Epithelial cell of esophagus (primary cell): ENCODE measurements around the gene TNFSF13B.
"Not testable (repeated sequence)": the region's sequence is repeated elsewhere in the genome, so short reads cannot be mapped to it uniquely, and the experiment has no call there.

Source experiments
- DNase-seq: peaks from one replicate; pipeline ENCODE4 v3.0.0; 2010; ENCODE audit warnings: low read depth
- H3K4me3 ChIP-seq: 2 replicates; pipeline ENCODE4 v1.5.1; 2011; ENCODE audit warnings: mild to moderate bottlenecking, low read length, control low read depth
- TF ChIP-seq, protein P1 (sequence below): IDR thresholded peaks from 2 replicates; pipeline ENCODE4 v1.5.1; 2011; ENCODE audit warnings: low read depth, mild to moderate bottlenecking, low read length, control low read depth, inconsistent platforms; ENCODE audit not compliant: insufficient read depth; ENCODE audit errors: missing control alignments

Gene TNFSF13B

GRCh38 chr13:108305655-108306054 is 36.1 kb downstream of the TNFSF13B start:
- no peak overlapping the region for H3K4me3 ChIP-seq
- no peak for DNase-seq
- TF ChIP-seq, protein P1, sequence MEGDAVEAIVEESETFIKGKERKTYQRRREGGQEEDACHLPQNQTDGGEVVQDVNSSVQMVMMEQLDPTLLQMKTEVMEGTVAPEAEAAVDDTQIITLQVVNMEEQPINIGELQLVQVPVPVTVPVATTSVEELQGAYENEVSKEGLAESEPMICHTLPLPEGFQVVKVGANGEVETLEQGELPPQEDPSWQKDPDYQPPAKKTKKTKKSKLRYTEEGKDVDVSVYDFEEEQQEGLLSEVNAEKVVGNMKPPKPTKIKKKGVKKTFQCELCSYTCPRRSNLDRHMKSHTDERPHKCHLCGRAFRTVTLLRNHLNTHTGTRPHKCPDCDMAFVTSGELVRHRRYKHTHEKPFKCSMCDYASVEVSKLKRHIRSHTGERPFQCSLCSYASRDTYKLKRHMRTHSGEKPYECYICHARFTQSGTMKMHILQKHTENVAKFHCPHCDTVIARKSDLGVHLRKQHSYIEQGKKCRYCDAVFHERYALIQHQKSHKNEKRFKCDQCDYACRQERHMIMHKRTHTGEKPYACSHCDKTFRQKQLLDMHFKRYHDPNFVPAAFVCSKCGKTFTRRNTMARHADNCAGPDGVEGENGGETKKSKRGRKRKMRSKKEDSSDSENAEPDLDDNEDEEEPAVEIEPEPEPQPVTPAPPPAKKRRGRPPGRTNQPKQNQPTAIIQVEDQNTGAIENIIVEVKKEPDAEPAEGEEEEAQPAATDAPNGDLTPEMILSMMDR = peak; percentile 3

DNA sequence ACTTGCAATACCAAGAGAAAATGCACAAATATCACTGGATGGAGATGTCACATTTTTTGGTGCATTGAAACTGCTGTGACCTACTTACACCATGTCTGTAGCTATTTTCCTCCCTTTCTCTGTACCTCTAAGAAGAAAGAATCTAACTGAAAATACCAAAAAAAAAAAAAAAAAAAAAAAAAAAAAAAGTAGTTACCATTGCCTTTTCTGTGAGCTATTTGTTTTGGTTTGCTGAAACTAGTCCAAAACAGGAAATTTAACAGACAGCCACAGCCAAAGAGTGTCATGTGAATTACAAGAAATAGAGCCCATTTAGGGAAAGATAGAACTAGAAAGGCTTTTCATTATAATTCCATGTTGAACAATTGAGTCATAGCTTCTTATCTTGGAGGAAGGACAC is 37.3 kb downstream of the TNFSF13B start:
- TF ChIP-seq, protein P1 = no peak
- no peak overlapping the region for H3K4me3 ChIP-seq
- DNase-seq = no peak

DNA sequence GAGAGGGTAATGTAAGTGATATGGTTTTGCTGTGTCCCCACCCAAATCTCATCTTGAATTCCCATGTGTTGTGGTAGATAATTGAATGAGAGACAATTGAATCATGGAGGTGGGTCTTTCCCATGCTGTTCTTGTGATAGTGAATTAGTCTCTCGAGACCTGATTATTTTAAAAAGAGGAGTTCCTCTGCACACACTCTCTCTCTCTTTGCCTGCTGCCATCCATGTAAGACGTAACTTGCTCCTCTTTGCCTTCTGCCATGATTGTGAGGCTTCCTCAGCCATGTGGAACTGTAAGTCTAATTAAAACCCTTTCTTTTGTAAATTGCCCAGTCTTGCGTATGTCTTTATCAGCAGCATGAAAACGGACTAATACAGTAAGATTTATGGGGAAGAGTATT is 42.1 kb downstream of the TNFSF13B start:
- not testable (repeated sequence) for H3K4me3 ChIP-seq, DNase-seq

GRCh38 chr13:108313382-108313781 is 43.9 kb downstream of the TNFSF13B start:
- DNase-seq = peak; percentile 2
- H3K4me3 ChIP-seq = no peak overlapping the region
- TF ChIP-seq, protein P1 = no peak

- H3K4me3 ChIP-seq = no peak overlapping the region
- TF ChIP-seq, protein P1 = no peak
- no peak for DNase-seq
Measured at GRCh38 chr13:108315273-108315672, 45.8 kb downstream of the TNFSF13B start.

DNA sequence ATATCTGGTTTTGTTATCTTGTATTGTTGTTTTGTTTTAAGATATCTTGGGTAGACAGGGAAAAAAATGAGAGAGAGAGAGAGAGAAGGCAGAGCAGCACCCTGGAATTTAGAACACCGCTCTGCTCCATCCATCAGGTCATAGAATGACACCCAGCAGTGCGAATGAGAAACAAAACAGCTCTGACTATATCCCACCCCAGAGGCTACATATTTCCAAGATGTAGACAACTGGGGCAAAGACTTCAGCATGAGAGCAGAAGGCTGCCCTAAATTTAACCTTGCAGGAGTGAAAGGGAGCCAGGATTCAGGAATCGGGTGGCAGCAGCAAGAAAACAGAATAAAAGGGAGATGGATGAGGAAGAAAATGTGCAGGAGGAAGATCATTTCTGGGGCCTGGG is 46.5 kb downstream of the TNFSF13B start:
- no peak overlapping the region for H3K4me3 ChIP-seq
- TF ChIP-seq, protein P1 = no peak
- DNase-seq = no peak

GRCh38 chr13:108316413-108316812 is 46.9 kb downstream of the TNFSF13B start:
- H3K4me3 ChIP-seq = no peak overlapping the region
- DNase-seq = no peak
- TF ChIP-seq, protein P1 = no peak

DNA sequence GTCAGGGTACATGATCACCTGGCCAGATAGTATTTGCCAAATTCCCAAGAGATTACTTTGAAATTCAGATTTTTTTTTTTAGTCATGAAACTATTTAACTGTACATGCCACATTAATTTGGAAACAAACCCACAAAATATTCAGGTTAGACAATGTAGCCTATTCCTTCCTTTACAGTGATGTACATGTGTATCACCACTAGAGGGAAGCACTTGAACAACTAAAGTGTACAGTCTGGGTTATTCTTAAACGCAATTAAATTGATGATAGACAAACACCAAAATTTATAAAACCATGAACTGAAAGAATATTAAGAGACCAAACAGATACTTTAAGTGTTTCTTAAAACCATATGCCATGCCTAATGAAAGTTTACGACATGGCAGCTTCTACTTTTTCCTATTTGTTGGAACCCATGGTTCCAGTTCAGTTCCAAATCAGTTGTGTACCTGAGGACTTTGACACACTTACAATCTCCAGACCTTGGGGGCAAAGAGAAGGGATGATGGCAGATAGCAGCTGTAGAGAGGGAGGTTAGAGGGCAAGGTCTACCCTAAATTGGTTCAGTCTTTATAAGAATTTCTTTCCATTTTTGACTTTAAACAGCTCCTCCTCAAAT is 52.8 kb downstream of the TNFSF13B start:
- peak; percentile 57 for DNase-seq
- no peak overlapping the region for H3K4me3 ChIP-seq
- TF ChIP-seq, protein P1 = peak; percentile 56
